Activated CD8-positive, alpha-beta memory T cell treated with anti-CD3 and anti-CD28 coated beads, Interleukin-2, amount 50 U/mL, for 48 hours (primary cell): ENCODE measurements around the gene PECR.
"Not testable (repeated sequence)": the region's sequence is repeated elsewhere in the genome, so short reads cannot be mapped to it uniquely, and the experiment has no call there.

ENCODE experiments used
- DNase-seq: peaks from one replicate; pipeline ENCODE4 v3.0.0-alpha.2; 2020

The PECR gene

GRCh38 chr2:215994911-215995310 lies 86.7 kb downstream of the PECR start:
- no peak for DNase-seq

GRCh38 chr2:215988556-215989207 lies 92.9 kb downstream of the PECR start:
- not testable (repeated sequence) for DNase-seq
